SK-N-MC (cell line): Measurements from ENCODE around the gene XPR1.

Source experiments
- DNase-seq: peaks from one replicate; pipeline ENCODE4 v3.0.0-alpha.2; 2011; ENCODE audit warnings: low read depth, low spot score
- H3K27ac ChIP-seq: fragments of 200-600 bp; sonication (generic); 2 replicates; pipeline ENCODE4 v1.5.1; 2016; ENCODE audit warnings: mixed run types
- H3K36me3 ChIP-seq: fragments of 200-600 bp; sonication (generic); 2 replicates; pipeline ENCODE4 v1.6.1; 2017; ENCODE audit warnings: antibody characterized with exemption, low read length, mixed read lengths; ENCODE audit not compliant: insufficient read depth
- H3K4me3 ChIP-seq: fragments of 200-600 bp; sonication (generic); 2 replicates; pipeline ENCODE4 v1.5.1; 2016
- H3K9ac ChIP-seq: fragments of 200-600 bp; sonication (generic); 2 replicates; pipeline ENCODE4 v1.8.0; 2017; ENCODE audit warnings: mixed run types, mixed read lengths; ENCODE audit not compliant: insufficient read length
- H3K9me3 ChIP-seq: fragments of 200-600 bp; sonication (generic); 2 replicates; pipeline ENCODE4 v1.6.1; 2017; ENCODE audit warnings: low read depth, mild to moderate bottlenecking, antibody characterized with exemption, low read length, moderate library complexity, mixed read lengths
- EZH2 ChIP-seq: fragments of 200-600 bp; sonication (generic); IDR thresholded peaks from one replicate; pipeline ENCODE4 v1.6.1; 2017; ENCODE audit warnings: antibody characterized with exemption
- FOXP2 ChIP-seq: optimal IDR thresholded peaks from 2 replicates; pipeline ENCODE3; 2011; ENCODE audit warnings: mild to moderate bottlenecking, moderate library complexity; ENCODE audit not compliant: insufficient read depth; ENCODE audit errors: extremely low read length, control extremely low read depth
- POLR2AphosphoS5 ChIP-seq: IDR thresholded peaks from 2 replicates; pipeline ENCODE4 v1.6.1; 2012; ENCODE audit warnings: mild to moderate bottlenecking, low read depth, low read length, borderline replicate concordance

The XPR1 gene

GRCh38 chr1:180915426-180915965 lies 283.7 kb downstream of the XPR1 start:
- no peaks in the 10 kb centered on the region for H3K36me3 ChIP-seq
- no peak overlapping the region for H3K27ac ChIP-seq
- DNase-seq = no peak
- H3K4me3 ChIP-seq = no peak overlapping the region
- no peak overlapping the region for H3K9ac ChIP-seq
- no peaks in the 10 kb centered on the region for H3K9me3 ChIP-seq
- TF ChIP-seq FOXP2 (no peak), POLR2AphosphoS5 (no peak), EZH2 (no peak)

DNA sequence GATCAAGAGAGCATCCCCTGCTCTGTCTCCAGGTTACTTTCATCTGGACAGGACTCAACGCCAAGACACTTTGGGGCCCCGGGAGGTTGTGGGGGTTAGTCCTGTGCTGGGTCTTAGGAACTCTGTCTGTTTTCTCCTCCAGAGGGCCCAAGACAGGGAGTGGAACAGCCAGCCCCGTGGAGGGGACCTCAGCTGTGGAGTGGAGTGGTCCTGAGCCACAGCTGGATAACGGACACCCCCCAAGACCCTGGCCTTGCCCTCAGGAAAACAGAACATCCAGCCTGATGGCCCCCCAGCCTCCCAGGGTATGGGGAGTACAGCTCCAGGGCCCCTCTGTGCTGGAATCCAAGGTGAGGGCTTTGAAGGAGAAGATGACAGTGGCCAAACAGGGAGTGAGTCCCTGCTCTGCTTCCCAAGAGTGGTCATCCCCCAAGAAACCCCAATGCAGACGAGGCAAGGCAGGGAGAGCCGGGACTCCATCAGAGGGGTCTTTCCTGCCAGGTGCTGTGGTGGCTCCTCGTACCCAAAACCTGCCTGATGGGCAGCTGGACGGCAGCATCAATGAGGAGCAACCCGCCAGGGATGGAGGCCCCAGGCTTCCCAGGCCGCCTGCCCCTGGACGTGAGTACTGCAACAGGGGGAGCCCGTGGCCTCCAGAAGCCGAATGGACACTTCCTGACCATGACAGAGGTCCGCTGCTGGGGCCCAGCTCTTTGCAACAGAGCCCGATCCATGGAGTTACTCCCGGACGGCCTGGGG lies 284.4 kb downstream of the XPR1 start:
- TF ChIP-seq FOXP2 (no peak), POLR2AphosphoS5 (no peak), EZH2 (no peak)
- no peak for DNase-seq
- Histone ChIP-seq H3K9ac (no peak overlapping the region), H3K27ac (no peak overlapping the region), H3K36me3 (no peaks in the 10 kb centered on the region), H3K4me3 (no peak overlapping the region), H3K9me3 (no peaks in the 10 kb centered on the region)

GRCh38 chr1:180916771-180917170 lies 284.9 kb downstream of the XPR1 start:
- Histone ChIP-seq H3K36me3 (no peaks in the 10 kb centered on the region), H3K4me3 (no peak overlapping the region), H3K27ac (no peak overlapping the region), H3K9ac (no peak overlapping the region), H3K9me3 (no peaks in the 10 kb centered on the region)
- TF ChIP-seq EZH2 = no peak
- TF ChIP-seq FOXP2 = no peak
- TF ChIP-seq POLR2AphosphoS5 = no peak
- DNase-seq = no peak

DNA sequence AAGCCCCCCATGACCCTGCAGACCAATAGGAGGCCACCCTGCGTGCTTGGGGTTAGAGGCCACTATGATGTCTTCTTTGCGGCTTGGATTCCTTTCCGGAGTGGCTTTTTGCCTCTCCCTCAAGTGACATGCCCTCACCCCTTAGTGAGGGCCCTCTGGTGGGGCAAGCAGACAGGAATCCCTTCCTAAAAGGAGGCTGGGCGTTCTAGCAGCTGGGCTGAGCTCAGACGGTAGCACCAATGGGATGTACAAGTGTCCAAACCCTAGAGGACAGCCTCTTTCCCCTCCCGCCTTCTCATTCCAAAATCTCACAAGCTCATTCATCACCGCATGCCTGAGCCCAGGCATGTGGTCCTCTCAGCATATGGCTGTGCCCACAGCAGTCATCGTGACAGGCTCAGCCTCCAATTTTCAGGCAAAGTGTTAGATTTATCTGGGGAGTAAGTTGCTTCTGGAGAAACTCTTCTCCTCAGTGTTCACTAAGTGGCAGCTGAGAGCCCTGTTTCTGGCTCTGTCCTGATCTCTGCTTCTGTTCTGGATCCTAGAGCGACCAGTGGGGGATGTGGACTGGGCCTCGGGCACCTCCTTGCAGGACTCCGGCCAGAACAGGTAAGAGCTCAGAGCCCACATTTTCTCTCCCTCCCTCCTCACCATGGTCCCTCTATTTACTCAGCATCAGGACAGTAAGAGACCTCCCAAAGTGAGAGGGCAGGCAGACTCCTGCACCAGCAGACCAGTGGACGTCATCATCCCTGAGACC lies 285.7 kb downstream of the XPR1 start:
- H3K27ac ChIP-seq = no peak overlapping the region
- no peaks in the 10 kb centered on the region for H3K36me3 ChIP-seq
- no peak for DNase-seq
- no peaks in the 10 kb centered on the region for H3K9me3 ChIP-seq
- TF ChIP-seq EZH2 = no peak
- TF ChIP-seq FOXP2 = no peak
- TF ChIP-seq POLR2AphosphoS5 = no peak
- no peak overlapping the region for H3K4me3 ChIP-seq
- H3K9ac ChIP-seq = no peak overlapping the region

DNA sequence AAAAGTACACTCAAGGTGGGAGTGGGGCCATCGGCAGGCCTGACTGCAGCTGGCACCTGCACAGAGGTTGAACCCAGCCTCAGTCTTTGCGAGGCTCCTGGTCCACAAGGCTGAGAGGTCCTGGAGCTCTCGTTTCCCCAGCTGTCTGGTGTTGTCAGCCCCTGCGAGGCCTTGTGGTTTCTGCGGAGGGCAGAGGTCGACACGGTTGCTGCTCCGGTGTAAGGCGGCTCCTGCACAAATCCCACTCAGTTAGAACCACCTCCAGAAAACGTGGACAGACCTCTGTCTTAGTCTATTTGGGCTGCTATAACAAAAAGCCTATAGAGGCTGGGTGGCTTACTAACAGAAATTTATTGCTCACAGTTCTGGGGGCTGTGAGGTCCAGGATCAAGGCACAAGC lies 286.7 kb downstream of the XPR1 start:
- TF ChIP-seq EZH2 = no peak
- TF ChIP-seq POLR2AphosphoS5 = no peak
- TF ChIP-seq FOXP2 = no peak
- H3K4me3 ChIP-seq = no peak overlapping the region
- no peak for DNase-seq
- H3K36me3 ChIP-seq = no peaks in the 10 kb centered on the region
- H3K9ac ChIP-seq = no peak overlapping the region
- no peaks in the 10 kb centered on the region for H3K9me3 ChIP-seq
- no peak overlapping the region for H3K27ac ChIP-seq

DNA sequence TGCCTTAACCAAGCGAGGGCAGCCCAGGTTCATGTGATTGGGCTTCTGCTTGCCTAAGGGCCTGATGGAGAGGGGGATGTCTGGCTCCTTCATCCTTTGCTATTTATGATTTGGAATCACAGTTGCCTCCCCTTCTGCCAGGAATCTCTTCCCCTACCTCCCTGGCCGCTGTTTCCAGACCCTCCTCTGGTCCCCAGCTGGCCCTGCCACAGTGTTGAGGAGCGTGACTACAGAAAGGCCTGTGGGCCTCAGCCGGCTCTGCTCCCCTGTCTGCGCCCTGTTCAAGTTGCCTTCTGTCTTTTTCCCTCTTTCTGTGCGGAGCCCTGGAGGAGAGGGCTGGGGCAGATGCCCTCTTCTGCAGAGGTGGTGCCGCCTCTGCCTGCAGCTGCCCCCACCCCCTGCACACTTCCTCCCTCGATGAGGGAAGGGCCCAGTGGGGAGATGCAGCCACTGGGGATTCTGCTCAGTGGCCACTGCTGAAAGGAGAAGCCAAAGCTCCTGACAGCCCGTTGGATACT lies 287.4 kb downstream of the XPR1 start:
- Histone ChIP-seq H3K36me3 (no peaks in the 10 kb centered on the region), H3K27ac (no peak overlapping the region), H3K4me3 (no peak overlapping the region), H3K9ac (no peak overlapping the region), H3K9me3 (no peaks in the 10 kb centered on the region)
- TF ChIP-seq POLR2AphosphoS5 (no peak), EZH2 (no peak), FOXP2 (no peak)
- no peak for DNase-seq

GRCh38 chr1:180920193-180920592 lies 288.4 kb downstream of the XPR1 start:
- no peak for DNase-seq
- H3K27ac ChIP-seq = no peak overlapping the region

GRCh38 chr1:180920702-180921101 lies 288.9 kb downstream of the XPR1 start:
- no peak for TF ChIP-seq EZH2
- no peak for TF ChIP-seq POLR2AphosphoS5
- no peak for TF ChIP-seq FOXP2
- Histone ChIP-seq H3K9me3 (no peaks in the 10 kb centered on the region), H3K9ac (no peak overlapping the region), H3K36me3 (no peaks in the 10 kb centered on the region), H3K27ac (no peak overlapping the region), H3K4me3 (no peak overlapping the region)
- no peak for DNase-seq

More at GRCh38 chr1:180920193-180920592, 288.4 kb downstream of the XPR1 start:
- no peak overlapping the region for H3K4me3 ChIP-seq
- H3K9me3 ChIP-seq = no peaks in the 10 kb centered on the region
- H3K9ac ChIP-seq = no peak overlapping the region
- TF ChIP-seq FOXP2 (no peak), EZH2 (no peak), POLR2AphosphoS5 (no peak)
- H3K36me3 ChIP-seq = no peaks in the 10 kb centered on the region
